HepG2 (cell line): ENCODE results near the gene SH3YL1. TPM values are rescaled to one million over a fixed set of nuclear protein-coding genes. Genes with fewer than 3 reads are reported as not detected.

Experiments
- ATAC-seq: fragments of 200-7000 bp; cut with Tn5 transposase; 3 replicates; pipeline ENCODE4 v1.9.1; 2020; ENCODE audit warnings: mild to moderate bottlenecking, moderate library complexity
- BruUV-seq: library from RNA; stranded (reverse); fragments of 400-500 nt; replicated peaks from 2 replicates; lab custom pipeline; 2021; lab: Mats Ljungman, UMichigan
- CTCF ChIA-PET: fragments of 300-600 bp; formaldehyde crosslinking; extraction: SDS; loops from one replicate; lab custom pipeline; 2021; ENCODE audit warnings: low total read pairs, inconsistent platforms, low intra/inter-chr PET ratio; lab: Yijun Ruan, JAX
- POLR2A ChIA-PET: fragments of 350-600 bp; sonication (Branson Sonifier 250); formaldehyde crosslinking; loops from one replicate; lab custom pipeline; 2020; ENCODE audit warnings: antibody characterized with exemption, inconsistent platforms; lab: Yijun Ruan, JAX
- DNase-seq: peaks from one replicate; pipeline ENCODE4 v3.0.0-alpha.2; 2015; ENCODE audit warnings: low spot score
- FAIRE-seq: peaks from 3 replicates; lab custom pipeline; 2011; peaks lifted over from hg19 to GRCh38; lab: Jason Lieb, UNC
- H2AFZ ChIP-seq: one replicate; pipeline ENCODE4 v1.6.1; 2011; ENCODE audit warnings: low read length, inconsistent platforms
- H3K27ac ChIP-seq: fragments of 300-600 bp; 3 replicates; pipeline ENCODE4 v1.8.0; 2011; ENCODE audit warnings: mixed run types, mild to moderate bottlenecking, mixed read lengths, low read length, inconsistent platforms; ENCODE audit not compliant: insufficient read depth; ENCODE audit errors: extremely low read length
- H3K27me3 ChIP-seq, 2 experiments: fragments of 200-600 bp in 1 of 2; 2 replicates in 1 of 2; 3 replicates in 1 of 2; pipeline versions ENCODE4 v1.6.0 to v1.8.0; 2011; ENCODE audit warnings: low read length in 2 of 2, mild to moderate bottlenecking in 2 of 2, moderate library complexity in 2 of 2, inconsistent platforms in 1 of 2; ENCODE audit not compliant: insufficient read depth in 2 of 2, control insufficient read depth in 1 of 2
- H3K36me3 ChIP-seq, 2 experiments: fragments of 200-600 bp in 1 of 2; replicated peaks in 1 of 2; 2 replicates in 1 of 2; 3 replicates in 1 of 2; pipeline versions ENCODE4 v1.5.1 to v1.8.0; 2011; ENCODE audit warnings: low read length in 2 of 2, inconsistent platforms in 1 of 2; ENCODE audit not compliant: insufficient read depth in 2 of 2, control insufficient read depth in 1 of 2
- H3K4me1 ChIP-seq: 2 replicates; pipeline ENCODE4 v1.5.1; 2012; ENCODE audit warnings: low read length, inconsistent platforms; ENCODE audit not compliant: insufficient read depth
- H3K4me2 ChIP-seq: 2 replicates; pipeline ENCODE4 v1.6.0; 2011; ENCODE audit warnings: low read depth, low read length, inconsistent platforms
- H3K4me3 ChIP-seq, 3 experiments: fragments of 200-600 bp in 1 of 3; sonication (generic), shearing (Covaris generic) in 1 of 3; replicated peaks in 1 of 3; 2 replicates each; pipeline ENCODE4 v1.5.1; 2011 to 2016; ENCODE audit warnings: low read length in 3 of 3, inconsistent platforms in 2 of 3, low read depth in 2 of 3, mild to moderate bottlenecking in 2 of 3, control low read depth in 1 of 3, mixed read lengths in 1 of 3; ENCODE audit not compliant: insufficient read depth in 1 of 3
- H3K79me2 ChIP-seq: one replicate; pipeline ENCODE4 v1.6.1; 2011; ENCODE audit warnings: low read length, inconsistent platforms; ENCODE audit not compliant: insufficient read depth
- H3K9ac ChIP-seq: 2 replicates; pipeline ENCODE4 v1.6.0; 2011; ENCODE audit warnings: mild to moderate bottlenecking, low read depth, low read length, inconsistent platforms; ENCODE audit not compliant: insufficient read depth
- H3K9me3 ChIP-seq: 2 replicates; pipeline ENCODE4 v1.5.1; 2012; ENCODE audit warnings: mild to moderate bottlenecking, low read length
- H4K20me1 ChIP-seq: 2 replicates; pipeline ENCODE4 v1.6.0; 2011; ENCODE audit warnings: inconsistent platforms, mild to moderate bottlenecking, low read length, moderate library complexity; ENCODE audit not compliant: insufficient read depth
- FOSL2 ChIP-seq: sonication (generic); formaldehyde crosslinking; IDR thresholded peaks from 2 replicates; pipeline ENCODE4 v1.4.0; 2020; ENCODE audit warnings: missing genetic modification reagents
- KLF6 ChIP-seq: IDR thresholded peaks from 2 replicates; pipeline ENCODE4 v1.8.0; 2016; ENCODE audit warnings: missing biosample characterization, missing genetic modification reagents
- MAZ ChIP-seq, 2 experiments: sonication (generic) in 1 of 2; formaldehyde crosslinking in 1 of 2; IDR thresholded peaks; 2 replicates each; pipeline versions ENCODE4 v1.5.0 to v1.6.1; 2012 to 2020; ENCODE audit warnings: low read depth in 2 of 2, mild to moderate bottlenecking in 2 of 2, borderline replicate concordance in 1 of 2, improper control_type of control experiment in 1 of 2, low read length in 1 of 2, missing genetic modification reagents in 1 of 2, moderate library complexity in 1 of 2
- MED8 ChIP-seq: sonication (generic); formaldehyde crosslinking; IDR thresholded peaks from 2 replicates; pipeline ENCODE4 v1.8.1; 2023; ENCODE audit warnings: mild to moderate bottlenecking, missing genetic modification reagents; ENCODE audit not compliant: insufficient replicate concordance
- MTA1 ChIP-seq: sonication (generic); formaldehyde crosslinking; IDR thresholded peaks from 2 replicates; pipeline ENCODE4 v1.4.0; 2020; ENCODE audit warnings: missing genetic modification reagents, mild to moderate bottlenecking, borderline replicate concordance
- PHF21A ChIP-seq: sonication (generic); formaldehyde crosslinking; IDR thresholded peaks from 2 replicates; pipeline ENCODE4 v1.5.0; 2020; ENCODE audit warnings: mild to moderate bottlenecking, missing genetic modification reagents
- REXO4 ChIP-seq: sonication (generic); formaldehyde crosslinking; IDR thresholded peaks from 2 replicates; pipeline ENCODE4 v1.8.0; 2022; ENCODE audit warnings: missing genetic modification reagents, mild to moderate bottlenecking, borderline replicate concordance
- SETDB1 ChIP-seq: sonication (generic); formaldehyde crosslinking; IDR thresholded peaks from 2 replicates; pipeline ENCODE4 v1.5.1; 2020; ENCODE audit warnings: missing genetic modification reagents, mild to moderate bottlenecking, borderline replicate concordance
- YEATS2 ChIP-seq: sonication (generic); formaldehyde crosslinking; IDR thresholded peaks from 2 replicates; pipeline ENCODE4 v1.4.0; 2020; ENCODE audit warnings: missing genetic modification reagents, borderline replicate concordance
- ZC3H4 ChIP-seq: sonication (generic); formaldehyde crosslinking; IDR thresholded peaks from 2 replicates; pipeline ENCODE4 v1.4.0; 2020; ENCODE audit warnings: missing genetic modification reagents, borderline replicate concordance
- ZFP36L2 ChIP-seq: sonication (generic); formaldehyde crosslinking; IDR thresholded peaks from 2 replicates; pipeline ENCODE4 v1.4.0; 2020; ENCODE audit warnings: missing genetic modification reagents
- ZNF644 ChIP-seq: IDR thresholded peaks from 2 replicates; pipeline ENCODE4 v1.6.1; 2016; ENCODE audit warnings: low read depth
- ZNF891 ChIP-seq: sonication (generic); formaldehyde crosslinking; IDR thresholded peaks from 2 replicates; pipeline ENCODE4 v1.5.0; 2020; ENCODE audit warnings: mild to moderate bottlenecking, missing genetic modification reagents
- WGBS: methylation state at CpG from one replicate; pipeline ENCODE4 v1.1.6; 2017; ENCODE audit warnings: low lambda C conversion rate; 5-methylcytosine and 5-hydroxymethylcytosine counted together
- in situ Hi-C: cut with HindIII; loops from 2 replicates; pipeline ENCODE4 v1.10.0; 2017; ENCODE audit warnings: low pct_unique_long_range_greater_than_20kb; ENCODE audit not compliant: extremely low pct_ligation_motif_present
- intact Hi-C: fragments of 100-400 bp; cut with micrococcal nuclease; formaldehyde crosslinking; loops from one replicate; pipeline ENCODE4 v1.10.0; 2022; ENCODE audit not compliant: unreplicated experiment
- polyA plus RNA-seq, 8 experiments: library from polyadenylated mRNA; depleted of rRNA in 3 of 8; stranded (reverse) in 7 of 8; unstranded in 1 of 8; fragments of >200 nt; fragmentation: Illumina TruSeq in 4 of 8; extraction: Trizol in 4 of 8; gene quantifications; 2 replicates each; pipeline versions ENCODE4 v1.2.1 to v1.2.3, GENCODE V29; 2011 to 2016; ENCODE audit warnings: low read depth in 4 of 8, missing spikeins in 1 of 8, mixed read lengths in 1 of 8; ENCODE audit not compliant: insufficient read depth in 1 of 8
- total RNA-seq, 5 experiments: library from RNA; depleted of rRNA; stranded (reverse); fragments of >200 nt; fragmentation: Illumina TruSeq; extraction: Trizol; gene quantifications; 2 replicates each; pipeline ENCODE4 v1.2.3, GENCODE V29; 2016; ENCODE audit warnings: low read depth in 1 of 5
- TF ChIP-seq, protein P1 (sequence below): sonication (generic); formaldehyde crosslinking; IDR thresholded peaks from 2 replicates; pipeline ENCODE4 v1.5.0; 2020; ENCODE audit warnings: missing genetic modification reagents
- TF ChIP-seq, protein P2 (sequence below): sonication (generic); formaldehyde crosslinking; IDR thresholded peaks from 2 replicates; pipeline ENCODE4 v1.4.0; 2020; ENCODE audit warnings: missing genetic modification reagents, borderline replicate concordance

Gene SH3YL1
- total and polyA plus RNA-seq, 2 of the 13 experiments (the other 11 are each of a cell fraction or from before 2014, with no cell fraction given): 13.0 to 48.2 TPM

DNA sequence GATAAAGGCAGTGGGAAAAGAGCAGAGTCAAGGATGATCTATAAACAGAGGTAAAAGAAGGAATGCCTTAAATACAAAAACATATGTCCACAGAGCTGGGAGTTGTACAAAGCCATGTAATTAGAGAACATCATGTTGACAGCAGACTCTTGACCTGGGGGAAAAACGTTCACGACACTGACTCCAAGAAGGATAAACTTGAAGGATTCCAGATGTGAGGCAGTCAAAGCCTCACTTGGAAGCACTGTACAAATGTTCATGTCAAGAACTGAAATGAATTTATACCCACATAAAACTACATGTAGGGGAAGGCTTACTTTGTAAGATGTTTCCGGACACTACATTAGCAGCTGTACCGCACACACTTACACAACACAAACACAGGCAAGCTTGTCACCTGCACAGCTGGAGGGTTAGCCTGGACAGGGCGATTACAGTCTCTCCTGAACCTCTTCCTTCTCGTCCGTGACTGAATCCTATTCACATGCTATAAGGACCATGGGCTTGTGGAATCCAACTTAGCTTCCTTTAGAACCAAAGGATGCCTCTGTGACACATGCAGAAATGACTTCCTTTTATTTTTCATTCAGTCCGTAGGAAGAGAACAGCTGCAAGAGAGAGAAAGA, 88.6 kb downstream of the SH3YL1 start:
- BruUV-seq: TSS peak; percentile 93
- ATAC-seq (peak; percentile 62), FAIRE-seq (peak; percentile 23), DNase-seq (peak; percentile 52)
- ChIA-PET CTCF (interaction anchor here (1.6 to 1.7 kb wide), 2 partner anchors 85 to 115 kb away, joined by 4 to 6 read pairs; no protein-coding TSS in a partner anchor), POLR2A (interaction anchor here (0.9 to 5.2 kb wide), 15 partner anchors 12 to 501 kb away, joined by 3 to 156 read pairs (median 4); partner anchors contain the start of genes ACP1, ALKAL2, SH3YL1 and TMEM18)
- Histone ChIP-seq H3K9ac (peak overlapping the region; percentile 66), H3K9me3 (no peaks in the 10 kb centered on the region), H4K20me1 (no peaks in the 10 kb centered on the region), H3K27ac (peak overlapping the region; percentile 79), H3K4me1 (peaks cover 52% of the 10 kb centered on the region), H3K27me3 (peaks cover 0 to 6% of the 10 kb centered on the region in 2 experiments; a peak in 1 of 5 replicates), H3K4me3 (peak overlapping the region; percentile 18 to 60 (median 41); a peak in 5 of 6 replicates), H2AFZ (peak overlapping the region; percentile 75), H3K4me2 (peak overlapping the region; percentile 93), H3K79me2 (no peaks in the 10 kb centered on the region), H3K36me3 (no peaks in the 10 kb centered on the region)
- intact Hi-C loops: loop anchor here (5.0 kb wide), 1 partner anchor 57 kb away; no protein-coding TSS in a partner anchor
- in situ Hi-C loops: loop anchor here (5.0 kb wide), 1 partner anchor 92 kb away; no protein-coding TSS in a partner anchor
- 3% methylated on average over 8 of the region's 8 CpGs for WGBS
- TF ChIP-seq, protein P1, sequence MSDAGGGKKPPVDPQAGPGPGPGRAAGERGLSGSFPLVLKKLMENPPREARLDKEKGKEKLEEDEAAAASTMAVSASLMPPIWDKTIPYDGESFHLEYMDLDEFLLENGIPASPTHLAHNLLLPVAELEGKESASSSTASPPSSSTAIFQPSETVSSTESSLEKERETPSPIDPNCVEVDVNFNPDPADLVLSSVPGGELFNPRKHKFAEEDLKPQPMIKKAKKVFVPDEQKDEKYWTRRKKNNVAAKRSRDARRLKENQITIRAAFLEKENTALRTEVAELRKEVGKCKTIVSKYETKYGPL: no peak
- TF ChIP-seq PHF21A (CRISPR knock-in tag): no peak
- no peak for TF ChIP-seq REXO4 (CRISPR knock-in tag)
- no peak for TF ChIP-seq MTA1 (CRISPR knock-in tag)
- peak; percentile 6 for TF ChIP-seq MED8 (CRISPR knock-in tag)
- TF ChIP-seq ZNF644 (CRISPR knock-in tag): 0 out of 2 replicates have a peak, but pooled peaks have one; percentile 4
- no peak for TF ChIP-seq KLF6 (CRISPR knock-in tag)
- no peak for TF ChIP-seq YEATS2
- no peak for TF ChIP-seq SETDB1 (CRISPR knock-in tag)
- no peak for TF ChIP-seq FOSL2
- no peak for TF ChIP-seq MAZ (IDR thresholded peaks at IDR 0.05; ENCODE audit: borderline replicate concordance, low read depth, low read length)
- no peak; the same call in 1 of the 2 replicates for TF ChIP-seq MAZ (CRISPR knock-in tag; IDR thresholded peaks at IDR 0.05; ENCODE audit: low read depth)
- TF ChIP-seq ZFP36L2 (CRISPR knock-in tag): no peak
- TF ChIP-seq, protein P2, sequence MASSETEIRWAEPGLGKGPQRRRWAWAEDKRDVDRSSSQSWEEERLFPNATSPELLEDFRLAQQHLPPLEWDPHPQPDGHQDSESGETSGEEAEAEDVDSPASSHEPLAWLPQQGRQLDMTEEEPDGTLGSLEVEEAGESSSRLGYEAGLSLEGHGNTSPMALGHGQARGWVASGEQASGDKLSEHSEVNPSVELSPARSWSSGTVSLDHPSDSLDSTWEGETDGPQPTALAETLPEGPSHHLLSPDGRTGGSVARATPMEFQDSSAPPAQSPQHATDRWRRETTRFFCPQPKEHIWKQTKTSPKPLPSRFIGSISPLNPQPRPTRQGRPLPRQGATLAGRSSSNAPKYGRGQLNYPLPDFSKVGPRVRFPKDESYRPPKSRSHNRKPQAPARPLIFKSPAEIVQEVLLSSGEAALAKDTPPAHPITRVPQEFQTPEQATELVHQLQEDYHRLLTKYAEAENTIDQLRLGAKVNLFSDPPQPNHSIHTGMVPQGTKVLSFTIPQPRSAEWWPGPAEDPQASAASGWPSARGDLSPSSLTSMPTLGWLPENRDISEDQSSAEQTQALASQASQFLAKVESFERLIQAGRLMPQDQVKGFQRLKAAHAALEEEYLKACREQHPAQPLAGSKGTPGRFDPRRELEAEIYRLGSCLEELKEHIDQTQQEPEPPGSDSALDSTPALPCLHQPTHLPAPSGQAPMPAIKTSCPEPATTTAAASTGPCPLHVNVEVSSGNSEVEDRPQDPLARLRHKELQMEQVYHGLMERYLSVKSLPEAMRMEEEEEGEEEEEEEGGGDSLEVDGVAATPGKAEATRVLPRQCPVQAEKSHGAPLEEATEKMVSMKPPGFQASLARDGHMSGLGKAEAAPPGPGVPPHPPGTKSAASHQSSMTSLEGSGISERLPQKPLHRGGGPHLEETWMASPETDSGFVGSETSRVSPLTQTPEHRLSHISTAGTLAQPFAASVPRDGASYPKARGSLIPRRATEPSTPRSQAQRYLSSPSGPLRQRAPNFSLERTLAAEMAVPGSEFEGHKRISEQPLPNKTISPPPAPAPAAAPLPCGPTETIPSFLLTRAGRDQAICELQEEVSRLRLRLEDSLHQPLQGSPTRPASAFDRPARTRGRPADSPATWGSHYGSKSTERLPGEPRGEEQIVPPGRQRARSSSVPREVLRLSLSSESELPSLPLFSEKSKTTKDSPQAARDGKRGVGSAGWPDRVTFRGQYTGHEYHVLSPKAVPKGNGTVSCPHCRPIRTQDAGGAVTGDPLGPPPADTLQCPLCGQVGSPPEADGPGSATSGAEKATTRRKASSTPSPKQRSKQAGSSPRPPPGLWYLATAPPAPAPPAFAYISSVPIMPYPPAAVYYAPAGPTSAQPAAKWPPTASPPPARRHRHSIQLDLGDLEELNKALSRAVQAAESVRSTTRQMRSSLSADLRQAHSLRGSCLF (CRISPR knock-in tag): no peak
- peak; percentile 23; the same call in 1 of the 2 replicates for TF ChIP-seq ZC3H4 (CRISPR knock-in tag)
- no peak for TF ChIP-seq ZNF891 (CRISPR knock-in tag)
